Neural crest cell (in vitro differentiated cells): ENCODE data around the gene IMPG2. TPM values are rescaled to one million over a fixed set of nuclear protein-coding genes. Genes with fewer than 3 reads are reported as not detected.

Source experiments
- DNase-seq: peaks from one replicate; pipeline ENCODE4 v3.0.0; 2021; ENCODE audit warnings: low read depth, mixed read lengths, low spot score
- H3K27ac Mint-ChIP-seq: one replicate; pipeline ENCODE4 v1.8.0; 2021; ENCODE audit warnings: mild to moderate bottlenecking, mixed read lengths; ENCODE audit not compliant: unreplicated experiment
- H3K27me3 Mint-ChIP-seq: 2 replicates; pipeline ENCODE4 v1.8.0; 2021; ENCODE audit warnings: low read depth, mild to moderate bottlenecking, mixed read lengths
- H3K36me3 Mint-ChIP-seq: 2 replicates; pipeline ENCODE4 v1.8.0; 2021; ENCODE audit warnings: low read depth, mild to moderate bottlenecking, mixed read lengths
- H3K4me1 Mint-ChIP-seq: 2 replicates; pipeline ENCODE4 v1.8.0; 2021; ENCODE audit warnings: mixed read lengths
- H3K4me3 Mint-ChIP-seq: one replicate; pipeline ENCODE4 v1.8.0; 2021; ENCODE audit warnings: mild to moderate bottlenecking, mixed read lengths
- H3K9me3 Mint-ChIP-seq: 2 replicates; pipeline ENCODE4 v1.8.0; 2021; ENCODE audit warnings: mixed read lengths
- total RNA-seq: library from RNA; stranded (reverse); gene quantifications from 2 replicates; pipeline ENCODE4 v1.2.1, GENCODE V29; 2021
- TF ChIP-seq, protein P1 (sequence below): fragments of 200-600 bp; sonication (generic); conservative IDR thresholded peaks from 2 replicates; pipeline ENCODE4 v1.5.0; 2021; ENCODE audit warnings: antibody characterized with exemption, mild to moderate bottlenecking

The IMPG2 gene
- total RNA-seq, 1 donor from 2014 or later: 0.40 TPM

DNA sequence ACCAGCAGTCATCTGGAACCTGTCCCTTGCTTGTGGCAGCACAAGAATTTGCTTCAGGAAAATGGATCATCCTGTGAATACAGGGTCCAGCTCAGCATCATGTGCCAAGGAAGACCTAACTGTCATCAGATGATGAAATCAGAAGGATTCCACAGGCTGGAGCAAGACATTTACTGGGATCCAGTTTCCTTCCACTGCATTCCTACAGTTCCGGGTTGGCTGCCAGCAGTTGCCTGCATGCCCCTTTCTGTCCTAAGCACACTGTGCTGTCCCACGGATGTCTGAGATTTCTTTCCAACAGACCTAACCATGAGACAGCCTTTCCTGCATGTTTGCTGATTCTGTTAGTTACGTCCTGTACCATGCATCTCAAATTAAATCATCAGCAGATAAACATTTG, 140.7 kb downstream of the IMPG2 start:
- no peaks in the 10 kb centered on the region for H3K27me3 Mint-ChIP-seq
- H3K9me3 Mint-ChIP-seq: no peaks in the 10 kb centered on the region
- no peak overlapping the region for H3K4me3 Mint-ChIP-seq
- no peaks in the 10 kb centered on the region for H3K36me3 Mint-ChIP-seq
- DNase-seq: no peak
- H3K4me1 Mint-ChIP-seq: no peaks in the 10 kb centered on the region
- TF ChIP-seq, protein P1, sequence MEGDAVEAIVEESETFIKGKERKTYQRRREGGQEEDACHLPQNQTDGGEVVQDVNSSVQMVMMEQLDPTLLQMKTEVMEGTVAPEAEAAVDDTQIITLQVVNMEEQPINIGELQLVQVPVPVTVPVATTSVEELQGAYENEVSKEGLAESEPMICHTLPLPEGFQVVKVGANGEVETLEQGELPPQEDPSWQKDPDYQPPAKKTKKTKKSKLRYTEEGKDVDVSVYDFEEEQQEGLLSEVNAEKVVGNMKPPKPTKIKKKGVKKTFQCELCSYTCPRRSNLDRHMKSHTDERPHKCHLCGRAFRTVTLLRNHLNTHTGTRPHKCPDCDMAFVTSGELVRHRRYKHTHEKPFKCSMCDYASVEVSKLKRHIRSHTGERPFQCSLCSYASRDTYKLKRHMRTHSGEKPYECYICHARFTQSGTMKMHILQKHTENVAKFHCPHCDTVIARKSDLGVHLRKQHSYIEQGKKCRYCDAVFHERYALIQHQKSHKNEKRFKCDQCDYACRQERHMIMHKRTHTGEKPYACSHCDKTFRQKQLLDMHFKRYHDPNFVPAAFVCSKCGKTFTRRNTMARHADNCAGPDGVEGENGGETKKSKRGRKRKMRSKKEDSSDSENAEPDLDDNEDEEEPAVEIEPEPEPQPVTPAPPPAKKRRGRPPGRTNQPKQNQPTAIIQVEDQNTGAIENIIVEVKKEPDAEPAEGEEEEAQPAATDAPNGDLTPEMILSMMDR: no peak
- no peak overlapping the region for H3K27ac Mint-ChIP-seq

DNA sequence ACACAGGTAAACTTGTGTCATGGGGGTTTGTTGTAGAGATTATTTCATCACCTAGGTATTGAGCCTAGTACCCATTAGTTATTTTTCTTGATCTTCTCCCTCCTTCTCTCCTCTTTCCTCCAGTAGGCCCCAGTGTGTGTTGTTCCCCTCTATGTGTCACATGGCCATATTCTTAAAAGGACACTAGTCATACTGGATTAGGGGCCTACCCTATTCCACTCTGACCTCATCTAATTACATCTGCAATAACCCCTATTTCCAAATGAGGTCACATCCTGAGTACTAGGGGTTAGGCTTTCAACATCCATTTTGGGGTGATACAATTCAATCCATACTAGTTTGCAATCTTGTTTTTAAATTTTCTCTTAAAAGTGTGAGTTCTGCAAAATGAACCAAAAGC, 142.8 kb downstream of the IMPG2 start:
- H3K27me3 Mint-ChIP-seq: no peaks in the 10 kb centered on the region
- peak overlapping the region; percentile 65 for H3K27ac Mint-ChIP-seq
- H3K4me1 Mint-ChIP-seq: no peaks in the 10 kb centered on the region
- TF ChIP-seq, protein P1: no peak
- H3K4me3 Mint-ChIP-seq: no peak overlapping the region
- no peak for DNase-seq
- H3K36me3 Mint-ChIP-seq: no peaks in the 10 kb centered on the region
- H3K9me3 Mint-ChIP-seq: no peaks in the 10 kb centered on the region

Other genes starting within 250 kb of the IMPG2 start
- gene SENP7, start 192.6 kb upstream of the IMPG2 start, total RNA-seq: 26.2 and 26.8 TPM in 2 replicates
- gene TRMT10C, start 241.3 kb upstream of the IMPG2 start, total RNA-seq: 28.9 and 31.0 TPM in 2 replicates